ENCODE data around the gene PPFIA1.
"Not testable (repeated sequence)": the region's sequence is repeated elsewhere in the genome, so short reads cannot be mapped to it uniquely, and the experiment has no call there.

The PPFIA1 gene

GRCh38 chr11:70251659-70252321 is 18.7 kb upstream of the PPFIA1 start:
- no peak for DNase-seq

- no peak for DNase-seq
These were observed 17.6 kb upstream of the PPFIA1 start for GRCh38 chr11:70252844-70253243.

GRCh38 chr11:70255477-70256116 is 14.9 kb upstream of the PPFIA1 start:
- DNase-seq: no peak

- not testable (repeated sequence) for DNase-seq
These were observed 11.4 kb upstream of the PPFIA1 start for GRCh38 chr11:70259077-70259476.

GRCh38 chr11:70262951-70263350 is 7.5 kb upstream of the PPFIA1 start:
- DNase-seq: no peak

GRCh38 chr11:70263363-70263762 is 7.1 kb upstream of the PPFIA1 start:
- no peak for DNase-seq

GRCh38 chr11:70265341-70265740 is 5.1 kb upstream of the PPFIA1 start:
- no peak for DNase-seq

- no peak for DNase-seq
These were observed 3.0 kb upstream of the PPFIA1 start for GRCh38 chr11:70267405-70267950.

GRCh38 chr11:70268526-70268925 is 2.0 kb upstream of the PPFIA1 start:
- no peak for DNase-seq

- peak; percentile 33 to 44 for DNase-seq
These were observed 573 bp downstream of the PPFIA1 start for GRCh38 chr11:70270877-70271648.

- DNase-seq: no peak
These were observed 1.1 kb downstream of the PPFIA1 start for GRCh38 chr11:70271649-70271953.

GRCh38 chr11:70272009-70272408 is 1.5 kb downstream of the PPFIA1 start:
- no peak for DNase-seq

GRCh38 chr11:70278994-70279393 is 8.5 kb downstream of the PPFIA1 start:
- DNase-seq: no peak

- DNase-seq: no peak
These were observed 10.7 kb downstream of the PPFIA1 start for GRCh38 chr11:70281156-70281609.

GRCh38 chr11:70282012-70282411 is 11.5 kb downstream of the PPFIA1 start:
- DNase-seq: no peak

- no peak for DNase-seq
These were observed 18.2 kb downstream of the PPFIA1 start for GRCh38 chr11:70288721-70289120.

- DNase-seq: no peak
These were observed 19.1 kb downstream of the PPFIA1 start for GRCh38 chr11:70289582-70289981.

GRCh38 chr11:70290361-70291065 is 20.0 kb downstream of the PPFIA1 start:
- DNase-seq: no peak

- no peak for DNase-seq
These were observed 21.7 kb downstream of the PPFIA1 start for GRCh38 chr11:70292166-70292565.

- no peak for DNase-seq
These were observed 22.4 kb downstream of the PPFIA1 start for GRCh38 chr11:70292863-70293262.

GRCh38 chr11:70295166-70295565 is 24.7 kb downstream of the PPFIA1 start:
- DNase-seq: not testable (repeated sequence)

GRCh38 chr11:70296681-70297080 is 26.2 kb downstream of the PPFIA1 start:
- DNase-seq: no peak

GRCh38 chr11:70297341-70297740 is 26.9 kb downstream of the PPFIA1 start:
- DNase-seq: no peak
